A549 (cell line): ENCODE results near the gene TNRC6C. TPM values are rescaled to one million over a fixed set of nuclear protein-coding genes. Genes with fewer than 3 reads are reported as not detected.

ENCODE experiments used
- ATAC-seq, 2 experiments: fragments of 200-7000 bp in 1 of 2; fragments of >200 bp in 1 of 2; cut with Nextera tagmentation in 1 of 2; cut with Tn5 transposase in 1 of 2; 3 replicates each; pipeline versions ENCODE4 v1.8.0 to v1.9.1; 2018 to 2020; ENCODE audit warnings: mild to moderate bottlenecking in 1 of 2, moderate library complexity in 1 of 2
- CTCF ChIA-PET: fragments of 300-600 bp; sonication (Branson Sonifier 250); formaldehyde crosslinking; extraction: SDS; loops from one replicate; lab custom pipeline; 2021; ENCODE audit warnings: antibody characterized with exemption, inconsistent platforms; lab: Yijun Ruan, JAX
- POLR2A ChIA-PET: fragments of 350-600 bp; formaldehyde crosslinking; extraction: SDS; loops from one replicate; lab custom pipeline; 2021; ENCODE audit warnings: antibody characterized with exemption, inconsistent platforms; lab: Yijun Ruan, JAX
- DNase-seq, 2 experiments: peaks; one replicate each; pipeline versions ENCODE4 v3.0.0 to v3.0.0-alpha.2; 2011 to 2016; ENCODE audit warnings: low read depth in 1 of 2, low spot score in 1 of 2
- FAIRE-seq: peaks from 2 replicates; lab custom pipeline; 2011; peaks lifted over from hg19 to GRCh38; lab: Jason Lieb, UNC
- H3K27ac ChIP-seq, 2 experiments: fragments of >200 bp; sonication (Bioruptor Twin); formaldehyde crosslinking; 3 replicates each; pipeline ENCODE4 v1.5.1; 2016 to 2017
- H3K4me1 ChIP-seq: fragments of >200 bp; sonication (Bioruptor Twin); formaldehyde crosslinking; 3 replicates; pipeline ENCODE4 v1.6.1; 2016
- H3K4me2 ChIP-seq: fragments of >200 bp; sonication (Bioruptor Twin); formaldehyde crosslinking; 3 replicates; pipeline ENCODE4 v1.6.1; 2016
- H3K4me3 ChIP-seq: fragments of >200 bp; sonication (Bioruptor Twin); formaldehyde crosslinking; 3 replicates; pipeline ENCODE4 v1.5.1; 2016
- H3K9me3 ChIP-seq: fragments of >200 bp; sonication (Bioruptor Twin); formaldehyde crosslinking; 3 replicates; pipeline ENCODE4 v1.6.1; 2016
- BHLHE40 ChIP-seq: IDR thresholded peaks from 2 replicates; pipeline ENCODE4 v1.6.1; 2012; ENCODE audit warnings: low read depth, low read length, inconsistent platforms
- CBX2 ChIP-seq: fragments of 200-600 bp; sonication (generic); IDR thresholded peaks from 2 replicates; pipeline ENCODE4 v1.6.1; 2016; ENCODE audit warnings: low read depth, mild to moderate bottlenecking, borderline replicate concordance
- CHD4 ChIP-seq: fragments of 200-600 bp; sonication (generic); IDR thresholded peaks from 2 replicates; pipeline ENCODE4 v1.6.1; 2016; ENCODE audit warnings: antibody characterized with exemption, mild to moderate bottlenecking, borderline replicate concordance
- EHMT2 ChIP-seq: fragments of 200-600 bp; sonication (generic); IDR thresholded peaks from 2 replicates; pipeline ENCODE4 v1.6.1; 2016; ENCODE audit warnings: antibody characterized with exemption, low read depth, mild to moderate bottlenecking, moderate library complexity
- ESRRA ChIP-seq: fragments of 150-350 bp; IDR thresholded peaks from 2 replicates; pipeline ENCODE4 v1.6.1; 2014; ENCODE audit warnings: mild to moderate bottlenecking, low read length, borderline replicate concordance
- FOXS1 ChIP-seq: fragments of 250-450 bp; sonication (Bioruptor Pico); IDR thresholded peaks from 2 replicates; pipeline ENCODE4 v1.5.0; 2020; ENCODE audit warnings: mild to moderate bottlenecking, moderate library complexity
- HEYL ChIP-seq: fragments of 250-450 bp; sonication (Bioruptor Pico); IDR thresholded peaks from 2 replicates; pipeline ENCODE4 v1.8.0; 2021; ENCODE audit warnings: mild to moderate bottlenecking, moderate library complexity
- HOXB13 ChIP-seq: fragments of 250-450 bp; sonication (Bioruptor Pico); IDR thresholded peaks from 2 replicates; pipeline ENCODE4 v1.5.0; 2020; ENCODE audit warnings: low read depth, mild to moderate bottlenecking, moderate library complexity
- HOXB5 ChIP-seq: fragments of 250-450 bp; sonication (Bioruptor Pico); IDR thresholded peaks from 2 replicates; pipeline ENCODE4 v1.5.0; 2020; ENCODE audit warnings: mild to moderate bottlenecking, moderate library complexity
- NFE2L2 ChIP-seq: fragments of 150-350 bp; conservative IDR thresholded peaks from 2 replicates; pipeline ENCODE4 v1.6.1; 2014; ENCODE audit warnings: low read length
- RAD21 ChIP-seq, 2 experiments: fragments of >200 bp in 1 of 2; sonication (Bioruptor Twin) in 1 of 2; formaldehyde crosslinking in 1 of 2; IDR thresholded peaks in 1 of 2; conservative IDR thresholded peaks in 1 of 2; 2 replicates in 1 of 2; 3 replicates in 1 of 2; pipeline ENCODE4 v1.6.1; 2012 to 2018; ENCODE audit warnings: inconsistent platforms in 1 of 2
- RARB ChIP-seq: fragments of 250-450 bp; sonication (Bioruptor Pico); IDR thresholded peaks from 2 replicates; pipeline ENCODE4 v1.8.0; 2021; ENCODE audit warnings: mild to moderate bottlenecking, moderate library complexity
- RCOR1 ChIP-seq: fragments of 150-350 bp; IDR thresholded peaks from 2 replicates; pipeline ENCODE4 v1.6.1; 2014; ENCODE audit warnings: antibody characterized with exemption, low read length, low read depth
- RNF2 ChIP-seq: fragments of 200-600 bp; sonication (generic); IDR thresholded peaks from 2 replicates; pipeline ENCODE4 v1.6.1; 2016; ENCODE audit warnings: low read depth, mild to moderate bottlenecking, antibody characterized with exemption, moderate library complexity, borderline replicate concordance
- TP53 ChIP-seq: fragments of 250-450 bp; sonication (Bioruptor Pico); IDR thresholded peaks from 2 replicates; pipeline ENCODE4 v1.5.0; 2021; ENCODE audit warnings: mild to moderate bottlenecking, moderate library complexity
- ZC3H11A ChIP-seq: fragments of 450-650 bp; IDR thresholded peaks from 2 replicates; pipeline ENCODE4 v1.6.1; 2014; ENCODE audit warnings: antibody characterized with exemption, mild to moderate bottlenecking
- ZNF302 ChIP-seq: fragments of 250-450 bp; sonication (Bioruptor Pico); IDR thresholded peaks from 2 replicates; pipeline ENCODE4 v1.9.0; 2021; ENCODE audit warnings: inconsistent platforms, mild to moderate bottlenecking, moderate library complexity
- ZSCAN20 ChIP-seq: fragments of 250-450 bp; sonication (Bioruptor Pico); IDR thresholded peaks from 2 replicates; pipeline ENCODE4 v1.8.0; 2022; ENCODE audit warnings: mild to moderate bottlenecking, moderate library complexity
- WGBS: methylation state at CpG from one replicate; pipeline ENCODE4 v1.1.6; 2017; ENCODE audit errors: missing lambda C conversion rate; 5-methylcytosine and 5-hydroxymethylcytosine counted together
- polyA plus RNA-seq, 4 experiments: library from polyadenylated mRNA; depleted of rRNA in 3 of 4; stranded (reverse); fragments of >200 nt; fragmentation: RNase III in 1 of 4; extraction: RNeasy Plus Mini Kit Qiagen cat#74134 plus additional on column Dnase treatment in 1 of 4; gene quantifications; 2 replicates in 3 of 4; 3 replicates in 1 of 4; pipeline ENCODE4 v1.2.3, GENCODE V29; 2011 to 2017
- TF ChIP-seq, protein P1 (sequence below): fragments of 150-350 bp; IDR thresholded peaks from 2 replicates; pipeline ENCODE4 v1.6.1; 2014; ENCODE audit warnings: low read depth, mild to moderate bottlenecking, low read length
- TF ChIP-seq, protein P2 (sequence below): fragments of 450-650 bp; IDR thresholded peaks from 2 replicates; pipeline ENCODE4 v1.6.1; 2014; ENCODE audit warnings: antibody characterized with exemption
- TF ChIP-seq, protein P3 (sequence below): fragments of >200 bp; sonication (Bioruptor Twin); formaldehyde crosslinking; IDR thresholded peaks from 3 replicates; pipeline ENCODE4 v1.5.1; 2016
- TF ChIP-seq, protein P4 (sequence below): fragments of 250-450 bp; sonication (Bioruptor Pico); IDR thresholded peaks from 2 replicates; pipeline ENCODE4 v1.5.0; 2020; ENCODE audit warnings: low read depth, mild to moderate bottlenecking, moderate library complexity
- TF ChIP-seq, protein P5 (sequence below): fragments of 250-450 bp; sonication (Bioruptor Pico); IDR thresholded peaks from 2 replicates; pipeline ENCODE4 v1.5.0; 2021; ENCODE audit warnings: mild to moderate bottlenecking, moderate library complexity, borderline replicate concordance

TNRC6C gene
- polyA plus RNA-seq, 2 of the 4 experiments (the other 2 are of a cell fraction): 1.3 to 1.9 TPM

GRCh38 chr17:78019976-78020716 lies 61.6 kb downstream of the TNRC6C start:
- FAIRE-seq: no peak
- POLR2A ChIA-PET: interaction anchor here (4.2 kb wide), 1 partner anchor 62 kb away, joined by 22 read pairs; the partner anchor contains the start of gene TNRC6C

GRCh38 chr17:78020717-78021108 lies 62.2 kb downstream of the TNRC6C start:
- 82% methylated on average over 1 of the region's 1 CpG for WGBS
- ATAC-seq (0 out of 6 replicates have a peak, but pooled peaks of 1 of the 2 experiments have one; percentile 5), DNase-seq (no peak)

More at GRCh38 chr17:78019976-78020716, 61.6 kb downstream of the TNRC6C start:
- CTCF ChIA-PET: interaction anchor here (0.6 to 13.9 kb wide), 37 partner anchors 9 to 689 kb away, joined by 3 to 316 read pairs (median 4); no protein-coding TSS in a partner anchor
- TF ChIP-seq, protein P1, sequence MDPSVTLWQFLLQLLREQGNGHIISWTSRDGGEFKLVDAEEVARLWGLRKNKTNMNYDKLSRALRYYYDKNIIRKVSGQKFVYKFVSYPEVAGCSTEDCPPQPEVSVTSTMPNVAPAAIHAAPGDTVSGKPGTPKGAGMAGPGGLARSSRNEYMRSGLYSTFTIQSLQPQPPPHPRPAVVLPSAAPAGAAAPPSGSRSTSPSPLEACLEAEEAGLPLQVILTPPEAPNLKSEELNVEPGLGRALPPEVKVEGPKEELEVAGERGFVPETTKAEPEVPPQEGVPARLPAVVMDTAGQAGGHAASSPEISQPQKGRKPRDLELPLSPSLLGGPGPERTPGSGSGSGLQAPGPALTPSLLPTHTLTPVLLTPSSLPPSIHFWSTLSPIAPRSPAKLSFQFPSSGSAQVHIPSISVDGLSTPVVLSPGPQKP: no peak
- TF ChIP-seq CHD4 (no peak), RAD21 (conservative IDR thresholded peaks at IDR 0.05 in 1 of 2, IDR thresholded peaks at IDR 0.05 in 1 of 2) (no peak), CBX2 (no peak), BHLHE40 (no peak), TP53 (CRISPR knock-in tag) (no peak)
- Histone ChIP-seq H3K27ac (no peak overlapping the region), H3K9me3 (no peaks in the 10 kb centered on the region), H3K4me1 (no peaks in the 10 kb centered on the region), H3K4me2 (no peak overlapping the region), H3K4me3 (no peak overlapping the region)
- WGBS: 66% methylated on average over 6 of the region's 6 CpGs
- ATAC-seq (no peak), DNase-seq (no peak)

More at GRCh38 chr17:78020717-78021108, 62.2 kb downstream of the TNRC6C start:
- no peaks in the 10 kb centered on the region for H3K9me3 ChIP-seq
- H3K4me2 ChIP-seq: no peak overlapping the region
- H3K4me1 ChIP-seq: no peaks in the 10 kb centered on the region
- TF ChIP-seq, protein P2, sequence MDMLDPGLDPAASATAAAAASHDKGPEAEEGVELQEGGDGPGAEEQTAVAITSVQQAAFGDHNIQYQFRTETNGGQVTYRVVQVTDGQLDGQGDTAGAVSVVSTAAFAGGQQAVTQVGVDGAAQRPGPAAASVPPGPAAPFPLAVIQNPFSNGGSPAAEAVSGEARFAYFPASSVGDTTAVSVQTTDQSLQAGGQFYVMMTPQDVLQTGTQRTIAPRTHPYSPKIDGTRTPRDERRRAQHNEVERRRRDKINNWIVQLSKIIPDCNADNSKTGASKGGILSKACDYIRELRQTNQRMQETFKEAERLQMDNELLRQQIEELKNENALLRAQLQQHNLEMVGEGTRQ: no peak
- TF ChIP-seq EHMT2 (no peak), BHLHE40 (no peak), NFE2L2 (no peak), CHD4 (no peak), HEYL (no peak), RNF2 (no peak), ESRRA (no peak), ZNF302 (CRISPR knock-in tag) (no peak), ZSCAN20 (no peak), RARB (CRISPR knock-in tag) (no peak), RAD21 (conservative IDR thresholded peaks at IDR 0.05 in 1 of 2, IDR thresholded peaks at IDR 0.05 in 1 of 2) (no peak), HOXB13 (CRISPR knock-in tag) (no peak), HOXB5 (CRISPR knock-in tag) (no peak), FOXS1 (CRISPR knock-in tag) (no peak), ZC3H11A (no peak), RCOR1 (no peak)
- TF ChIP-seq, protein P3, sequence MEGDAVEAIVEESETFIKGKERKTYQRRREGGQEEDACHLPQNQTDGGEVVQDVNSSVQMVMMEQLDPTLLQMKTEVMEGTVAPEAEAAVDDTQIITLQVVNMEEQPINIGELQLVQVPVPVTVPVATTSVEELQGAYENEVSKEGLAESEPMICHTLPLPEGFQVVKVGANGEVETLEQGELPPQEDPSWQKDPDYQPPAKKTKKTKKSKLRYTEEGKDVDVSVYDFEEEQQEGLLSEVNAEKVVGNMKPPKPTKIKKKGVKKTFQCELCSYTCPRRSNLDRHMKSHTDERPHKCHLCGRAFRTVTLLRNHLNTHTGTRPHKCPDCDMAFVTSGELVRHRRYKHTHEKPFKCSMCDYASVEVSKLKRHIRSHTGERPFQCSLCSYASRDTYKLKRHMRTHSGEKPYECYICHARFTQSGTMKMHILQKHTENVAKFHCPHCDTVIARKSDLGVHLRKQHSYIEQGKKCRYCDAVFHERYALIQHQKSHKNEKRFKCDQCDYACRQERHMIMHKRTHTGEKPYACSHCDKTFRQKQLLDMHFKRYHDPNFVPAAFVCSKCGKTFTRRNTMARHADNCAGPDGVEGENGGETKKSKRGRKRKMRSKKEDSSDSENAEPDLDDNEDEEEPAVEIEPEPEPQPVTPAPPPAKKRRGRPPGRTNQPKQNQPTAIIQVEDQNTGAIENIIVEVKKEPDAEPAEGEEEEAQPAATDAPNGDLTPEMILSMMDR: no peak
- TF ChIP-seq, protein P4, sequence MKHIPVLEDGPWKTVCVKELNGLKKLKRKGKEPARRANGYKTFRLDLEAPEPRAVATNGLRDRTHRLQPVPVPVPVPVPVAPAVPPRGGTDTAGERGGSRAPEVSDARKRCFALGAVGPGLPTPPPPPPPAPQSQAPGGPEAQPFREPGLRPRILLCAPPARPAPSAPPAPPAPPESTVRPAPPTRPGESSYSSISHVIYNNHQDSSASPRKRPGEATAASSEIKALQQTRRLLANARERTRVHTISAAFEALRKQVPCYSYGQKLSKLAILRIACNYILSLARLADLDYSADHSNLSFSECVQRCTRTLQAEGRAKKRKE (CRISPR knock-in tag): no peak
- TF ChIP-seq, protein P5, sequence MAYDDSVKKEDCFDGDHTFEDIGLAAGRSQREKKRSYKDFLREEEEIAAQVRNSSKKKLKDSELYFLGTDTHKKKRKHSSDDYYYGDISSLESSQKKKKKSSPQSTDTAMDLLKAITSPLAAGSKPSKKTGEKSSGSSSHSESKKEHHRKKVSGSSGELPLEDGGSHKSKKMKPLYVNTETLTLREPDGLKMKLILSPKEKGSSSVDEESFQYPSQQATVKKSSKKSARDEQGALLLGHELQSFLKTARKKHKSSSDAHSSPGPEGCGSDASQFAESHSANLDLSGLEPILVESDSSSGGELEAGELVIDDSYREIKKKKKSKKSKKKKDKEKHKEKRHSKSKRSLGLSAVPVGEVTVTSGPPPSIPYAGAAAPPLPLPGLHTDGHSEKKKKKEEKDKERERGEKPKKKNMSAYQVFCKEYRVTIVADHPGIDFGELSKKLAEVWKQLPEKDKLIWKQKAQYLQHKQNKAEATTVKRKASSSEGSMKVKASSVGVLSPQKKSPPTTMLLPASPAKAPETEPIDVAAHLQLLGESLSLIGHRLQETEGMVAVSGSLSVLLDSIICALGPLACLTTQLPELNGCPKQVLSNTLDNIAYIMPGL (CRISPR knock-in tag): no peak
- H3K4me3 ChIP-seq: no peak overlapping the region
- no peak overlapping the region for H3K27ac ChIP-seq
- no peak for FAIRE-seq
- ChIA-PET CTCF (interaction anchor here (1.6 to 13.9 kb wide), 10 partner anchors 9 to 484 kb away, joined by 4 to 316 read pairs (median 21); no protein-coding TSS in a partner anchor), POLR2A (interaction anchor here (4.2 kb wide), 1 partner anchor 63 kb away, joined by 22 read pairs; the partner anchor contains the start of gene TNRC6C)
